SK-N-SH treated with all-trans-retinoic acid at 6 μM for 48 hours (cell line): ENCODE results near the gene SGSM1.

Source experiments
- ATAC-seq: fragments of 200-7000 bp; cut with Tn5 transposase; 3 replicates; pipeline ENCODE4 v1.9.1; 2020; ENCODE audit warnings: mild to moderate bottlenecking, moderate library complexity
- ARNTL ChIP-seq: fragments of 450-650 bp; formaldehyde crosslinking; IDR thresholded peaks from 2 replicates; pipeline ENCODE4 v1.5.0; 2020; ENCODE audit warnings: low read depth, mild to moderate bottlenecking, moderate library complexity, borderline replicate concordance
- BACH2 ChIP-seq: fragments of 250-450 bp; sonication (Bioruptor Pico); IDR thresholded peaks from 2 replicates; pipeline ENCODE4 v1.9.0; 2021; ENCODE audit warnings: mild to moderate bottlenecking, borderline replicate concordance
- CSDC2 ChIP-seq: fragments of 250-450 bp; sonication (Bioruptor Pico); IDR thresholded peaks from 2 replicates; pipeline ENCODE4 v1.5.0; 2020; ENCODE audit warnings: mild to moderate bottlenecking, moderate library complexity
- CSRNP3 ChIP-seq: fragments of 250-450 bp; sonication (Bioruptor Pico); IDR thresholded peaks from 2 replicates; pipeline ENCODE4 v1.5.1; 2021; ENCODE audit warnings: mild to moderate bottlenecking, moderate library complexity
- ESRRG ChIP-seq: fragments of 250-450 bp; sonication (Bioruptor Pico); IDR thresholded peaks from 2 replicates; pipeline ENCODE4 v1.6.1; 2021; ENCODE audit warnings: mild to moderate bottlenecking
- GLIS3 ChIP-seq: fragments of 250-450 bp; sonication (Bioruptor Pico); IDR thresholded peaks from 2 replicates; pipeline ENCODE4 v1.5.0; 2020; ENCODE audit warnings: mild to moderate bottlenecking, moderate library complexity
- ISL1 ChIP-seq: fragments of 250-450 bp; sonication (Bioruptor Pico); IDR thresholded peaks from 2 replicates; pipeline ENCODE4 v2.1.2; 2022; ENCODE audit warnings: mild to moderate bottlenecking, moderate library complexity
- OSR1 ChIP-seq: fragments of 250-450 bp; sonication (Bioruptor Pico); IDR thresholded peaks from 2 replicates; pipeline ENCODE4 v1.8.0; 2022; ENCODE audit warnings: moderate library complexity, mild to moderate bottlenecking, inconsistent platforms
- POU6F1 ChIP-seq: fragments of 250-450 bp; sonication (Bioruptor Pico); IDR thresholded peaks from 2 replicates; pipeline ENCODE4 v1.8.0; 2021; ENCODE audit warnings: low read depth, mild to moderate bottlenecking, moderate library complexity, borderline replicate concordance
- PPARA ChIP-seq: fragments of 250-450 bp; sonication (Bioruptor Pico); IDR thresholded peaks from 2 replicates; pipeline ENCODE4 v1.5.0; 2020; ENCODE audit warnings: mild to moderate bottlenecking, borderline replicate concordance
- RARB ChIP-seq: fragments of 250-450 bp; sonication (Bioruptor Pico); IDR thresholded peaks from 2 replicates; pipeline ENCODE4 v1.8.0; 2021; ENCODE audit warnings: mild to moderate bottlenecking, moderate library complexity
- SNAI2 ChIP-seq: fragments of 250-450 bp; sonication (Bioruptor Pico); IDR thresholded peaks from 2 replicates; pipeline ENCODE4 v1.5.0; 2020; ENCODE audit warnings: mild to moderate bottlenecking, moderate library complexity
- TCF4 ChIP-seq: fragments of 250-450 bp; sonication (Bioruptor Pico); IDR thresholded peaks from 2 replicates; pipeline ENCODE4 v1.8.0; 2021; ENCODE audit warnings: mild to moderate bottlenecking, moderate library complexity, borderline replicate concordance
- TOX ChIP-seq: fragments of 250-450 bp; sonication (Bioruptor Pico); IDR thresholded peaks from 2 replicates; pipeline ENCODE4 v1.8.0; 2021; ENCODE audit warnings: mild to moderate bottlenecking, moderate library complexity, borderline replicate concordance
- ZC3H10 ChIP-seq: fragments of 250-450 bp; sonication (Bioruptor Pico); IDR thresholded peaks from 2 replicates; pipeline ENCODE4 v1.5.1; 2021; ENCODE audit warnings: mild to moderate bottlenecking, moderate library complexity
- ZFP3 ChIP-seq: fragments of 250-450 bp; sonication (Bioruptor Pico); IDR thresholded peaks from 2 replicates; pipeline ENCODE4 v1.5.0; 2020; ENCODE audit warnings: mild to moderate bottlenecking, moderate library complexity
- ZFP30 ChIP-seq: fragments of 450-650 bp; formaldehyde crosslinking; IDR thresholded peaks from 2 replicates; pipeline ENCODE4 v1.5.0; 2022; ENCODE audit warnings: mild to moderate bottlenecking, moderate library complexity
- ZNF565 ChIP-seq: fragments of 450-650 bp; formaldehyde crosslinking; conservative IDR thresholded peaks from 2 replicates; pipeline ENCODE4 v1.5.0; 2020; ENCODE audit warnings: low read depth, mild to moderate bottlenecking, moderate library complexity
- ZNF70 ChIP-seq: fragments of 450-650 bp; formaldehyde crosslinking; IDR thresholded peaks from 2 replicates; pipeline ENCODE4 v1.5.0; 2020; ENCODE audit warnings: mild to moderate bottlenecking, moderate library complexity
- ZNF8 ChIP-seq: fragments of 450-650 bp; formaldehyde crosslinking; IDR thresholded peaks from 2 replicates; pipeline ENCODE4 v1.5.0; 2020; ENCODE audit warnings: mild to moderate bottlenecking, moderate library complexity
- TF ChIP-seq, protein P1 (sequence below): fragments of 250-450 bp; sonication (Bioruptor Pico); IDR thresholded peaks from 2 replicates; pipeline ENCODE4 v1.5.0; 2020; ENCODE audit warnings: mild to moderate bottlenecking, moderate library complexity
- TF ChIP-seq, protein P2 (sequence below): fragments of 250-450 bp; sonication (Bioruptor Pico); IDR thresholded peaks from 2 replicates; pipeline ENCODE4 v1.5.1; 2020; ENCODE audit warnings: low read depth, mild to moderate bottlenecking, moderate library complexity

Gene SGSM1

DNA sequence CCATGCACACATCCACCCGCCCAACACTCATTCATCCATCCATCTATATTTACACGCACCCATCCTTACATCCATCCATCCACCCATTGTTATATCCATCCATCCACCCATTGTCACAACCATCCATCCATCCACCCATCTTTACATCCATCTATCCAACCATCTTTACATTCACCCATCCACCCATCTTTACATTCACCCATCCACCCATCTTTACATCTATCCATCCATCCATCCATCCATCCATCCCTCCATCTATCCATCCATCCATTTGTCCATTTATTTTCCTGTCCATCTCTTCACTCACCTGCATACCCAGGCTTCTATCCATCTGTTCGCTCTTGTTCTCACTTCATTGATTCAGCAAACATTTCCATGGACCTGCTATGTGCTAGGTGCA, 49.8 kb downstream of the SGSM1 start:
- TF ChIP-seq ZFP30 (CRISPR knock-in tag) (no peak), ZC3H10 (no peak), SNAI2 (no peak), ZFP3 (CRISPR knock-in tag) (no peak), OSR1 (CRISPR knock-in tag) (no peak), CSDC2 (CRISPR knock-in tag) (no peak), GLIS3 (CRISPR knock-in tag) (no peak), CSRNP3 (no peak), RARB (no peak), BACH2 (CRISPR knock-in tag) (no peak)
- no peak for ATAC-seq

GRCh38 chr22:24857576-24857975, 51.6 kb downstream of the SGSM1 start:
- TF ChIP-seq ISL1 (CRISPR knock-in tag) (no peak), ZC3H10 (no peak), OSR1 (CRISPR knock-in tag) (no peak), ARNTL (no peak), TOX (CRISPR knock-in tag) (no peak), BACH2 (CRISPR knock-in tag) (no peak)
- TF ChIP-seq, protein P1, sequence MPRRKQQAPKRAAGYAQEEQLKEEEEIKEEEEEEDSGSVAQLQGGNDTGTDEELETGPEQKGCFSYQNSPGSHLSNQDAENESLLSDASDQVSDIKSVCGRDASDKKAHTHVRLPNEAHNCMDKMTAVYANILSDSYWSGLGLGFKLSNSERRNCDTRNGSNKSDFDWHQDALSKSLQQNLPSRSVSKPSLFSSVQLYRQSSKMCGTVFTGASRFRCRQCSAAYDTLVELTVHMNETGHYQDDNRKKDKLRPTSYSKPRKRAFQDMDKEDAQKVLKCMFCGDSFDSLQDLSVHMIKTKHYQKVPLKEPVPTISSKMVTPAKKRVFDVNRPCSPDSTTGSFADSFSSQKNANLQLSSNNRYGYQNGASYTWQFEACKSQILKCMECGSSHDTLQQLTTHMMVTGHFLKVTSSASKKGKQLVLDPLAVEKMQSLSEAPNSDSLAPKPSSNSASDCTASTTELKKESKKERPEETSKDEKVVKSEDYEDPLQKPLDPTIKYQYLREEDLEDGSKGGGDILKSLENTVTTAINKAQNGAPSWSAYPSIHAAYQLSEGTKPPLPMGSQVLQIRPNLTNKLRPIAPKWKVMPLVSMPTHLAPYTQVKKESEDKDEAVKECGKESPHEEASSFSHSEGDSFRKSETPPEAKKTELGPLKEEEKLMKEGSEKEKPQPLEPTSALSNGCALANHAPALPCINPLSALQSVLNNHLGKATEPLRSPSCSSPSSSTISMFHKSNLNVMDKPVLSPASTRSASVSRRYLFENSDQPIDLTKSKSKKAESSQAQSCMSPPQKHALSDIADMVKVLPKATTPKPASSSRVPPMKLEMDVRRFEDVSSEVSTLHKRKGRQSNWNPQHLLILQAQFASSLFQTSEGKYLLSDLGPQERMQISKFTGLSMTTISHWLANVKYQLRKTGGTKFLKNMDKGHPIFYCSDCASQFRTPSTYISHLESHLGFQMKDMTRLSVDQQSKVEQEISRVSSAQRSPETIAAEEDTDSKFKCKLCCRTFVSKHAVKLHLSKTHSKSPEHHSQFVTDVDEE (CRISPR knock-in tag): no peak
- TF ChIP-seq, protein P2, sequence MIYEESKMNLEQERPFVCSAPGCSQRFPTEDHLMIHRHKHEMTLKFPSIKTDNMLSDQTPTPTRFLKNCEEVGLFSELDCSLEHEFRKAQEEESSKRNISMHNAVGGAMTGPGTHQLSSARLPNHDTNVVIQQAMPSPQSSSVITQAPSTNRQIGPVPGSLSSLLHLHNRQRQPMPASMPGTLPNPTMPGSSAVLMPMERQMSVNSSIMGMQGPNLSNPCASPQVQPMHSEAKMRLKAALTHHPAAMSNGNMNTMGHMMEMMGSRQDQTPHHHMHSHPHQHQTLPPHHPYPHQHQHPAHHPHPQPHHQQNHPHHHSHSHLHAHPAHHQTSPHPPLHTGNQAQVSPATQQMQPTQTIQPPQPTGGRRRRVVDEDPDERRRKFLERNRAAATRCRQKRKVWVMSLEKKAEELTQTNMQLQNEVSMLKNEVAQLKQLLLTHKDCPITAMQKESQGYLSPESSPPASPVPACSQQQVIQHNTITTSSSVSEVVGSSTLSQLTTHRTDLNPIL (CRISPR knock-in tag): no peak
- TF ChIP-seq, all 23 proteins: peak for 0
- no peak for ATAC-seq

- ATAC-seq: no peak
- TF ChIP-seq TCF4 (no peak), ZFP30 (CRISPR knock-in tag) (no peak), ISL1 (CRISPR knock-in tag) (no peak), SNAI2 (no peak), ZNF70 (CRISPR knock-in tag) (no peak), POU6F1 (CRISPR knock-in tag) (no peak), RARB (no peak), ZNF8 (no peak), CSDC2 (CRISPR knock-in tag) (no peak), ESRRG (no peak), PPARA (CRISPR knock-in tag) (no peak), OSR1 (CRISPR knock-in tag) (no peak), ZC3H10 (no peak), ZNF565 (CRISPR knock-in tag) (no peak), ZFP3 (CRISPR knock-in tag) (no peak), GLIS3 (CRISPR knock-in tag) (no peak)
- TF ChIP-seq, protein P2 (CRISPR knock-in tag): no peak
- TF ChIP-seq, protein P1 (CRISPR knock-in tag): no peak
Observed at GRCh38 chr22:24859587-24859986, 53.6 kb downstream of the SGSM1 start.
